Posterior cingulate gyrus (tissue), 11 donors: Measurements from ENCODE around the gene JAKMIP1.
A peak's percentile ranks its signal among the peaks of the same experiment; 100 is the strongest.

Source experiments
- DNase-seq, 10 donors: peaks; one replicate each; pipeline versions ENCODE4 v3.0.0 to v3.0.0-alpha.2; 2020 to 2021; ENCODE audit warnings: mixed read lengths in 3 of 10
- intact Hi-C: fragments of 100-400 bp; cut with DNase I; formaldehyde crosslinking; loops from one replicate; pipeline ENCODE4 v1.15.1; 2023

JAKMIP1 gene

DNA sequence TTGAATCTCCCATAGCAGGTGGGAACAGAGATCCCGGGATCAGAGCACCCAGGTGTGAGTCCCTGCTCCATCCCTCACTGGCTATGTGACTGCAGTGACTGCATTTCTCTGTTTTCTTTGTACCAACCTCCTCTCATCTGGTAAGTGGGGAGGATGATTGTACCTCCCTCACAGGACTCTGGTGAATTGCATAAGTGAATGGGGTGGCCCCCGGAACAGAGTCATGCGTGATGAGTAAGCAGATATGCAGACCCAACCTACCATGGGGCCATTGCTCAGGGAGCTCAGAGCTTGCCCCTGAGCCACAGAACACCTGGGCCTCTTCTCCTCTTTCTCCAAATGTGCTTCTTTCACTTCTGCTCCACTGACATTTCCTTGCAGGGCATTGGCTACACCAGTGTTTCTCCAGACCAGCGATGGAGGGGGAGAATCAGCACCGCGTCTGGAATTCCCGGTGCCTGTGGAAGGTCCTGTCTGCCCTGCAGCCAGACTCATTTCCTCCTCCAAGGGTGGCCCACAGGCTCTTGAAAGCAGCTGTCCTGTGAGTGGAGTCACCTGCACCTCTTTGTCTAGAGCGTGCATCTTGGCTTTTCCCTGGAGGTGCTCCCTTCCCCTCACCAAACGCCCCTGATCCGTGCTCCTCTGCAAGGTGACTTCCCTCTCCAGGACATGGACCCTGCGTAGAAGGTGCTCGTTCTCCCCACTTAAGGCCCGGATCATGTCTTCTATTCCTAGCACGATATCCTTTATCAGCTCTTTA lies 212.1 kb downstream of the JAKMIP1 start:
- peak in 2 of 10 donors; percentile 20 to 29 for DNase-seq
- intact Hi-C loops = no loop called here

DNA sequence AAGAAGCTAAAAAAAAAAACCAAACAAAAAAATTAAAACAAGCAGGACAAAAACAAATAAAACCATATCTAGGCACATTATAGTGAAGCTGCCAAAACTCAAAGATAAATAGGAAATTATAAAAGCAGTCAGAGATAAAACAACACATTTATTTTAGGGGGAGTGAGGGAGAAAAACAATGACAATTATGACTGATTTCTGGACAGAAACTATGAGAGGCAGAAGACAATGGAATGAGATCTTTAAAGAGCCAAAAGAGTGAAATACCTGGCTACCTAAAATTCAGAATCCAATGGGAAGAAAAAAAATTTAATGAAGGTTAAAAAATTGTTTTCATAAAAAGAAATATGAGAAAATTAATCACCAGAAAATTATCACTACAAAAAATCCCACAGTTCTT lies 215.5 kb downstream of the JAKMIP1 start:
- no peak for DNase-seq
- intact Hi-C loops = no loop called here

DNA sequence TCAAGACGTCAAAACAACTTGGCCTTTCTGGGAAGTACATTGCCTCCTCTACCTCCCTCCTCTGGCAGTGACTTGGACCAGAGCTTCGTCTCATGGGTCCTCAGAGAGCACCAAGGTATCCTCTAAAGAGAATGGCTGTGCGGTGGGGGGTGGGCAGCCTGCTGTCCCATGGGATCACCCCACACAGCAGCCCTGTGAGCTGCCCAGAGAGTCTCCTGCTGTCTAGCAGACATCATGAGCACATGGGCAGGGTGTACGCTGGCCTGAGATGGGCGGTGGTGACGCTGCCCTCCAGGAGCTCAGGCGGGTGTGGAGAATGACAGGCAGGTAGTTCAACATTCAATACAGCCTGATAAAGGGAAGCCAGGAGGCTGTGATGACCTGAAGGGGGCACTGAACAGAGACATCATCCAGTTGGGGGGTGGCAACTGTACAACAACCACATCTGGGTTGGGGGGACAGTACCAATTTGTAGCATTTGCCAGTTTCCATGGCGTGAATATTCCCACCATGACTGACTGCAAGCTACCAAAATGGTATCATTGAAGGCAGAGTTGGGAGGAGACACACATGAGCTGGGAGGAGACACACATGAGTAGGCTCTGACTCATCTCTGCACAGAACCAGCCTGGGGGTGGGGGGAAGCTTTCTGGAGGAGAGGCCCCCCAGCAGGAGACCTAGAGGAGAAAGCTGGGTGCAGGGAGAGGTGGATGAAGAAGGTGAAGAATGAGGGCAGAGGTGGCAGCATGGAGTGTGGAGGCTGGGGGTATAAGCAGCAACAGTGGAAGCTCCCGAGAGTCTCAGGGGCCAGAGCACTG lies 218.0 kb downstream of the JAKMIP1 start:
- intact Hi-C loops = no loop called here
- DNase-seq = peak in 2 of 10 donors; percentile 21 to 52

DNA sequence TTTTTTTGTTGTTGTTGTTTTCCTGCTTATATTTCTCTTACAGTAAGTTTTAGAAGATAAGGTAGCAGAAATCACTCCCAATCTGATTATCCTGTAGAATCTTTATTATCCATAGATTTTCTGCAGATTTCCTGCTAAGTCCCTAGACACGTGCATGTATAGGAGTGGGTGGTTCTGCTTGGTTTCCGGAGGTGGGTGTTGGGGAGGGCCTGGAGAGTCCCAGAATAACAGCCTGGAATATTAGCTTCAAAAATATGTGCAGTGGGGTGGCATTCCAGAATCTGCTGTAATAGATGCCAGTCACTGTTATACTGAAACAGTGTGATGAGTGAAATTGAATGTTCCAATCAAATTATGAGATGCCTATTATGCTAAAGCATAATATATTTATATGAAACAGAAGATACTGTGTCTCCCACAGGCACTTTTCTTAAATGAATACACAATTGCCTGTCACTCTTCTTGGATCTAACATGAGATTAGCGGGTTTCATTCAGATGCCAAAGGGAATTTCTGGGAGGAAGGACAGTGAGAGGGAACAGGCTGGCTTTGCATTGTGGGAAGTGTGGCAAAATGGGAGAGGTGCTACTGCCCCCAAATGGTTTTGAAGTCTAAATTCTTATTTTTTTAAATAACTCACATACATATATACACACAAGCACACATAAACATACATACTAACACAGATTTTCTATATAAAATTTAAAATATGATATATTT lies 219.8 kb downstream of the JAKMIP1 start:
- intact Hi-C loops = no loop called here
- peak in 2 of 10 donors; percentile 43 to 50 for DNase-seq

GRCh38 chr4:5979981-5980380 lies 220.4 kb downstream of the JAKMIP1 start:
- intact Hi-C loops = no loop called here
- peak in 4 of 10 donors; percentile 34 to 88 (median 64) for DNase-seq

- peak in 3 of 10 donors; percentile 0 to 63 (median 35) for DNase-seq
- intact Hi-C loops = no loop called here
These were observed 223.4 kb downstream of the JAKMIP1 start for GRCh38 chr4:5976921-5977320.

- DNase-seq = peak in 3 of 10 donors; percentile 21 to 66 (median 50)
- intact Hi-C loops = no loop called here
These were observed 223.9 kb downstream of the JAKMIP1 start for GRCh38 chr4:5976431-5976830.
